Activated T-cell treated with anti-CD3 and anti-CD28 coated beads for 1 hour (primary cell): Measurements from ENCODE around the gene KLHL35.

Experiments
- DNase-seq: peaks from one replicate; pipeline ENCODE4 v3.0.0-alpha.2; 2020; ENCODE audit warnings: low read depth

KLHL35 gene

GRCh38 chr11:75432911-75433321 is at the start of gene KLHL35:
TSS of gene KLHL35 (minus strand) at chr11:75433203. CDS start at chr11:75430629, 2,574 bp downstream.
- DNase-seq, result no peak

GRCh38 chr11:75481922-75482606 is 49.1 kb upstream of the KLHL35 start:
- no peak for DNase-seq

GRCh38 chr11:75481223-75481921 is 48.4 kb upstream of the KLHL35 start:
- no peak for DNase-seq

- DNase-seq, result no peak
These were observed 47.5 kb upstream of the KLHL35 start for GRCh38 chr11:75480185-75481175.

- DNase-seq, result no peak
These were observed 46.7 kb upstream of the KLHL35 start for GRCh38 chr11:75479597-75480145.

GRCh38 chr11:75478783-75479596 is 46.0 kb upstream of the KLHL35 start:
- DNase-seq, result no peak

GRCh38 chr11:75477614-75477935 is 44.6 kb upstream of the KLHL35 start:
- no peak for DNase-seq

- no peak for DNase-seq
These were observed 44.0 kb upstream of the KLHL35 start for GRCh38 chr11:75476739-75477613.

GRCh38 chr11:75475767-75476650 is 43.0 kb upstream of the KLHL35 start:
- DNase-seq, result no peak

GRCh38 chr11:75474878-75475766 is 42.1 kb upstream of the KLHL35 start:
- DNase-seq, result peak; percentile 44

GRCh38 chr11:75474240-75474639 is 41.2 kb upstream of the KLHL35 start:
- no peak for DNase-seq

GRCh38 chr11:75473684-75474083 is 40.7 kb upstream of the KLHL35 start:
- DNase-seq, result no peak

- no peak for DNase-seq
These were observed 39.2 kb upstream of the KLHL35 start for GRCh38 chr11:75472081-75472732.

GRCh38 chr11:75471176-75471973 is 38.4 kb upstream of the KLHL35 start:
- DNase-seq, result no peak

- DNase-seq, result no peak
These were observed 37.6 kb upstream of the KLHL35 start for GRCh38 chr11:75470476-75471080.

- no peak for DNase-seq
These were observed 36.9 kb upstream of the KLHL35 start for GRCh38 chr11:75469785-75470405.
